Heart left ventricle (tissue), 16 donors: ENCODE results near the gene SMIM31. TPM values are rescaled to one million over a fixed set of nuclear protein-coding genes. Genes with fewer than 3 reads are reported as not detected.

ENCODE experiments used
- ATAC-seq, 4 donors: fragments of 200-7000 bp; cut with Tn5 transposase; one replicate each; pipeline ENCODE4 v1.9.1; 2020 to 2022; ENCODE audit warnings: moderate library complexity in 4 of 4, mild to moderate bottlenecking in 3 of 4, moderate number of reproducible peaks in 1 of 4
- DNase-seq, 5 donors: peaks; one replicate each; pipeline ENCODE4 v3.0.0-alpha.2; 2020
- H3K27ac ChIP-seq, 12 donors: fragments of 200-600 bp; sonication (generic) in 4 of 12; one replicate each; pipeline versions ENCODE4 v1.5.0 to v1.8.0; 2016 to 2022; ENCODE audit warnings: mild to moderate bottlenecking in 2 of 12
- H3K27me3 ChIP-seq, 9 donors: fragments of 200-600 bp; sonication (generic) in 2 of 9; one replicate each; pipeline versions ENCODE4 v1.5.1 to v1.8.0; 2016 to 2022; ENCODE audit warnings: mild to moderate bottlenecking in 3 of 9
- H3K36me3 ChIP-seq, 9 donors: fragments of 200-600 bp; sonication (generic) in 2 of 9; one replicate each; pipeline versions ENCODE4 v1.5.0 to v1.8.0; 2018 to 2022; ENCODE audit warnings: mild to moderate bottlenecking in 2 of 9
- H3K4me1 ChIP-seq, 12 donors: fragments of 200-600 bp; sonication (generic) in 4 of 12; one replicate each; pipeline versions ENCODE4 v1.5.0 to v1.8.0; 2016 to 2022; ENCODE audit warnings: mild to moderate bottlenecking in 3 of 12
- H3K4me3 ChIP-seq, 12 donors: fragments of 200-600 bp; sonication (generic) in 4 of 12; one replicate each; pipeline versions ENCODE4 v1.5.0 to v1.8.0; 2017 to 2022; ENCODE audit warnings: mild to moderate bottlenecking in 9 of 12, moderate library complexity in 4 of 12
- H3K9me3 ChIP-seq, 12 donors: fragments of 200-600 bp; sonication (generic) in 4 of 12; one replicate each; pipeline versions ENCODE4 v1.5.0 to v1.8.0; 2016 to 2022; ENCODE audit warnings: mild to moderate bottlenecking in 1 of 12
- CTCF ChIP-seq, 12 donors: fragments of 200-600 bp; sonication (generic) in 4 of 12; IDR thresholded peaks; one replicate each; pipeline versions ENCODE4 v1.5.0 to v1.8.0; 2018 to 2022; ENCODE audit warnings: antibody characterized with exemption in 12 of 12, mild to moderate bottlenecking in 5 of 12
- POLR2A ChIP-seq, 2 donors: fragments of 450-650 bp; IDR thresholded peaks; one replicate each; pipeline ENCODE4 v1.6.1; 2017; ENCODE audit warnings: antibody characterized with exemption in 2 of 2, mild to moderate bottlenecking in 2 of 2, moderate library complexity in 2 of 2
- WGBS, 4 donors: extraction: QIAGEN DNeasy Blood & Tissue Kit in 2 of 4; methylation state at CpG; one replicate each; pipeline versions ENCODE4 v1.1.5 to v1.1.7; 2013 to 2018; 5-methylcytosine and 5-hydroxymethylcytosine counted together
- intact Hi-C, 10 donors: fragments of 100-400 bp; cut with DNase I; formaldehyde crosslinking; loops; one replicate each; pipeline versions ENCODE4 v1.11.1 to v1.14.2; 2022
- polyA plus RNA-seq, 2 donors: library from polyadenylated mRNA; stranded (reverse); fragments of 200-250 nt; gene quantifications; one replicate each; pipeline ENCODE4 v1.2.3, GENCODE V29; 2013
- total RNA-seq, 9 donors: library from RNA; depleted of rRNA in 2 of 9; stranded (reverse); fragments of >200 nt in 2 of 9; fragmentation: NEBNext Ultra II Directional in 3 of 9; extraction: Animal tissue kit (Norgen Biotek cat#: 25700) in 3 of 9; gene quantifications; one replicate each; pipeline versions ENCODE4 v1.1.0 to v1.2.4, GENCODE V29; 2016 to 2023
- donor health status: ischemic (EF 13 %, LVEDD 7.1; RV severe dilation, severe dysfunction).
- donor health status: healthy with polysubstance abuse.
- donor health status: DM: no; HTN: yes; CAD: no.
- donor health status: DM: no; HTN: no; CAD: no.
- donor health status: ischemic (EF 25% LVEDD 6.9; RV normal size, moderate dysfunction).
- donor health status: ischemic (EF 25% LVEDD 5.7; RV mildly dilated, moderate dysfunction).
- donor health status: healthy.
- donor health status: DM: yes; HTN: yes; CAD: no.
- donor health status: ischemic (EF 35%, LVEDD 5.7; RV mildly dilated, moderate dysfunction).
- donor health status: nonischemic (EF 11% LVEDD 7.7; RV severe dilation, severe dysfunction).
- donor health status: DM: yes; HTN: yes; CAD: no.
- donor health status: PGD.
- donor health status: ischemic (EF 29% LVEDD 5.4; RV normal size, mild dysfunction).
- donor health status: nonischemic (EF 23%, LVEDD 6.1; RV moderate dilation, normal function).

SMIM31 gene
- total and polyA plus RNA-seq, 11 donors = not detected

- Histone ChIP-seq H3K27me3 (no peaks in the 10 kb centered on the region), H3K9me3 (no peaks in the 10 kb centered on the region), H3K4me1 (no peaks in the 10 kb centered on the region), H3K36me3 (no peaks in the 10 kb centered on the region), H3K4me3 (no peak overlapping the region), H3K27ac (no peak overlapping the region)
- ATAC-seq (no peak), DNase-seq (no peak)
- TF ChIP-seq CTCF (IDR thresholded peaks at IDR 0.05) (no peak), POLR2A (IDR thresholded peaks at IDR 0.05) (no peak)
- intact Hi-C loops = no loop called here
- 83 to 86% (median 84%) methylated on average over 1 of the region's 1 CpG for WGBS, 4 donors
Observed at GRCh38 chr4:164819366-164819765, 65.4 kb downstream of the SMIM31 start.

GRCh38 chr4:164821711-164822110, 67.8 kb downstream of the SMIM31 start:
- H3K9me3 ChIP-seq = no peaks in the 10 kb centered on the region
- H3K36me3 ChIP-seq = no peaks in the 10 kb centered on the region
- no peak overlapping the region for H3K4me3 ChIP-seq
- ATAC-seq = no peak
- no peak for TF ChIP-seq CTCF (IDR thresholded peaks at IDR 0.05)
- TF ChIP-seq POLR2A (IDR thresholded peaks at IDR 0.05) = no peak
- no peak overlapping the region for H3K27ac ChIP-seq
- 56 to 68% (median 62%) methylated on average over 4 of the region's 4 CpGs for WGBS, 4 donors
- no peaks in the 10 kb centered on the region for H3K27me3 ChIP-seq
- H3K4me1 ChIP-seq = no peaks in the 10 kb centered on the region
- intact Hi-C loops = no loop called here
- DNase-seq = no peak

- 52 to 69% (median 63%) methylated on average over 4 of the region's 4 CpGs for WGBS, 4 donors
- intact Hi-C loops = no loop called here
- H3K4me1 ChIP-seq = no peaks in the 10 kb centered on the region
- ATAC-seq (no peak), DNase-seq (no peak)
- H3K27me3 ChIP-seq = no peaks in the 10 kb centered on the region
- H3K27ac ChIP-seq = no peak overlapping the region
- H3K36me3 ChIP-seq = no peaks in the 10 kb centered on the region
- H3K4me3 ChIP-seq = no peak overlapping the region
- no peak for TF ChIP-seq CTCF (IDR thresholded peaks at IDR 0.05)
- TF ChIP-seq POLR2A (IDR thresholded peaks at IDR 0.05) = no peak
- no peaks in the 10 kb centered on the region for H3K9me3 ChIP-seq
Observed at GRCh38 chr4:164824581-164824980, 70.7 kb downstream of the SMIM31 start.

GRCh38 chr4:164828955-164829354, 75.0 kb downstream of the SMIM31 start:
- no peaks in the 10 kb centered on the region for H3K27me3 ChIP-seq
- no peaks in the 10 kb centered on the region for H3K4me1 ChIP-seq
- DNase-seq = no peak
- intact Hi-C loops = no loop called here
- no peaks in the 10 kb centered on the region for H3K36me3 ChIP-seq
- TF ChIP-seq CTCF (IDR thresholded peaks at IDR 0.05) = no peak
- TF ChIP-seq POLR2A (IDR thresholded peaks at IDR 0.05) = no peak
- 73 to 77% (median 75%) methylated on average over 3 of the region's 3 CpGs for WGBS, 4 donors
- H3K9me3 ChIP-seq = no peaks in the 10 kb centered on the region
- H3K4me3 ChIP-seq = no peak overlapping the region
- no peak for ATAC-seq
- H3K27ac ChIP-seq = no peak overlapping the region
